Myocyte (in vitro differentiated cells): Measurements from ENCODE around the gene SLC38A1. TPM values are rescaled to one million over a fixed set of nuclear protein-coding genes. Genes with fewer than 3 reads are reported as not detected.
A peak's percentile ranks its signal among the peaks of the same experiment; 100 is the strongest.
"Not testable (repeated sequence)": the region's sequence is repeated elsewhere in the genome, so short reads cannot be mapped to it uniquely, and the experiment has no call there.

Source experiments
- DNase-seq: peaks from one replicate; pipeline ENCODE4 v3.0.0-alpha.2; 2012; ENCODE audit warnings: low read depth
- total RNA-seq: library from RNA; depleted of rRNA; stranded (reverse); fragments of >200 nt; gene quantifications from 2 replicates; pipeline ENCODE4 v1.2.3, GENCODE V29; 2014

The SLC38A1 gene
- total RNA-seq, 1 donor from 2014 or later: 132 TPM

DNA sequence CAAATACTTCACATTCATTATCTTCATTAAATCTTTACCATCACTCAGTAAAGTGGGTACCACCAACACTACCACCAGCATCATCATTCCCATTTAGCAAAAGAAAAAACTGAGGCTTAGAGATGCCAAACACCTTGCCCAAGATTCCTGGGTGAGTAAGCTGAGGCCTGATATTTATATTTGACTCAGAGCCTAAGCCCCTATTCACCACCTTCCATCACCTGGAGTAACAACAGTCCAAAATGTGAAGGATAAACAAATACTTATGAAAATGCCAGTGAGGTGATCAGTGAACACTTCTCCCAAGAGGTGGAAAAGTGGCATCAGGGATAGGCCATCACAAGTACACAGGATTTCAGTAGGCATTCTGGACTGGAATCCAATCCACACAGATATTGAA, 3.7 kb downstream of the SLC38A1 start:
- DNase-seq: no peak

DNA sequence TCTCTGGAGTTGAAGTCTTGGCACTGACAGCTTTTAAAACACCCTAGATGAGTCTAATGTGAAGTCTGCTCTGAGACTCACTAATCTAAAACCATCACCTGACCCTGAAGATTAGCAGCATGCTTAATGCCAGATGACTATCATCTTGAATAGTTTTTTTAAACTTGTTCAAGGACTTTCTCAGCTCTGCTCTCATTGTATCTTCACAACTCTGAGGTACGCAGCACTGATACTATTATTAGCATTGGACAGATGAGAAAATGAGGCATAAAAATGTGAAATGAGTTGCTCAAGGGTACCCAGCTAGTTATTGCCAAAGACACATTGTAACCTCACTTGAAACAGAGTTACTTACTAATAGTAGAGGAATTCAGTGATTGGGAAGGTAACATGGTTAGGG, 4.8 kb downstream of the SLC38A1 start:
- peak; percentile 19 for DNase-seq

DNA sequence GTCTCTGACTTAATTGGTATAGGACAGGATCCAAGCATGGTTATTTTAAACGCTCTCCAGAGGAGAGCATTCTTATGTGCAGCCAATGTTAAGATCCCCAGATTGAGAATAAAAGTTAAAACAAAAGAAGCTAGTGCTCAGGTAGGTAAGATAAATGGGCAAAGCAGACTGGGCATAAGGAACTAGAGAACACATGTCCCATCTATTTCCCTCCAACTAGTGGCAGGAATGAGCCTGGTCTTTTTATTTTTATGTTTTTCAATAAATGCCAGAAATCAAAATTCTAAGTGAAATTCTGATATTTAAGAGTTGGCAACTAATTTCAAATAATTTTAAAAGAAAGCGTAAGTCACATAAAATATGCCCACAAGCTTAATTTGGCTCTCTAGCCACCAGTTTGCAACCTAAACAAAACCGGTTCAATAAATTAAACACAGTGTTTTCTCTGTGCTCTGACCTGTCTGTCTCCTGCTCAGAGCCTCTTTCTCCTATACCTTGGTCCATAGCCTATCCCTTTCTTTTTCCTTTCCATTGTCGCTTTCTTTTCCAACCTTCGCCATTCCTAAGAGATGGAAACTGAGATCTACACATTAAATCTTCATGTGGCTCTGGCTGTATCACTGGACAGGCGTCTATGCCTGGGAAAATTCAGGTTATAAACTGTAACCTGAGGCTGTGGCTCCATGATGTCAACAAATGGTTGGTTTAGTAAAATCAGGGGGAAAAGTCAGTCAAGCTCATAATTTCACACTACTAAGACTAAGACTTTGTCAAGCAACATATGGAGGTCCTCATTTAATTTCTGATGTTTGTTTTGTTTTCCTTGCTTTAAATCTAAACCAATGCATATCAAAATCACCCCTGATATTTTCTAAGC, 5.5 kb downstream of the SLC38A1 start:
- no peak for DNase-seq

DNA sequence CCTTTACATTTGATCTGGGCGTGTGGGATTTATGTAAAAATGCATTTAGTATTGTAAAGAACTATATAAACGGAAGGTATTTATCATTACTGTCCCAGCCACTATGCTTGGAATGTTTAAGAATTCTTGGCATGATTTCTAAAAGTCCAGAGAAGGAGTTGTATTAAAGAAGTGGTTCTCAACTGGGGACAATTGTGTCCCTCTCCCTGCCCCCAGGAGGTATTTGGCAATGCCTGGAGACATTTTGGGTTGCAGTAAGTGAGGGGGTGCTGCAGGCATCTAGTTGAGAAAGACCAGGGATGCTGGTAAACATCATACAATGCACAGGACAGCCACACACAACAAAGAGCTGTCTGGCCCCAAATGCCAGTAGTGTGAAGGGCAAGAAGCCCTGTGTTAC, 7.2 kb downstream of the SLC38A1 start:
- no peak for DNase-seq

DNA sequence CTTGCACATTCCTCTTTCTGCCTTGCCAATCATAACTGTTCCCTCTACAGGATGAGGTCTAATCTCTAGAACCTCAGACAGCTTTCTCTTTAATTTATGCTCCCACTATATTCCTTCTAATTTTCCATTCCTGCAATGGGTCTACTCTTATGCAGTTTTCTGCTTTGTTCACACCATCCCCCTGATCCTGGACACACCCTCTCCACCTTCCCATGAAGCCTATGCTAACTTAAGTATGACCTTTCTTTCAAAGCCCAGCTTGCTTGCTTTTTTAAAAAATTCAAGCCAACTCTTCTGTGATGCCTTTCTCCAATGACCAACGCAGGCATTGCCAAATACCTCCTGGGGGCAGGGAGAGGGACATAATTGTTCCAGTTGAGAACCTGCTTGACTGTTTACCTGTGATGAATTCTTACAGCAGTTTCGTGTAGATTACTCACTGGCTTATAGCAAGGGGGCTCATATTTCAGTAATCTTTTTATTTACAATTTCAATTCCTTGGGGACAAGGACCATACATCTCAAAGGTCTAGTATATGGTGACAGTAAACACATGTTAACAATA, 7.8 kb downstream of the SLC38A1 start:
- no peak for DNase-seq

DNA sequence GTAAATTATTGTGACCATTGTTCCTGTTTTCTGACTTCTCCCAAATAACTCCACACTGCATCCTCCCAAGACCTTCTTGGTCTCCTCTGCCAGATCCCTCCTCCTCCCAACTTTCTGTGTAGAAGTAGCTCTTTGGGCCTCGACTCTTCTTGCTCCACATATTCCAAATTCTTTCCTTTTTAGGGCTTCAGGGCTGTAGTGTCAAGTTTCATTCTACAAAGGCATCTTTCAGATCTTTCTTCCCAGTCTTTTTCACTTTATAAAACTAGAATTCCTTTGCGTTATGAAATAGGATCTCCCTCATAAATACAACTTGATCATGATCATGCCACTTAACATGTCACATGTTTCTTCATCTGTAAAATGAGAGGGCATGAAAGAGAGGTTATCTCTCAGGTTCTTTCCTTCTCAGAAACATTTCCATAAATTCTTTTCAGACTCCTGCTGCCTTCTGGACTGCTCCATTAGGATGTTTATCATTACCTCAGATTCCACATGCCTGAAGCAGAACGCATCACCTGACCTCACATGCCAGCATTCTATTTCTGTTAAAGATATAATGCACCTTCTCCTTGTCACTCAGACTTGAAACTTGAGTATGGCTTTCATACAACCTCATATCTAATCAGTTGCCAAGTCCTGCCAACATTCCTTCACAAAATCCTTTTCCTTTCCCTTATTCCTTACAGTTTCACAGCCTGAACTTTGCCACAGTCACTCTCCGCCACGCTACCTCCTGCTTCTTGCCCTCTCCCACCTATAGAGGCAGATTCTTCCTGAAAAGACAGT, 8.5 kb downstream of the SLC38A1 start:
- DNase-seq: peak; percentile 49

DNA sequence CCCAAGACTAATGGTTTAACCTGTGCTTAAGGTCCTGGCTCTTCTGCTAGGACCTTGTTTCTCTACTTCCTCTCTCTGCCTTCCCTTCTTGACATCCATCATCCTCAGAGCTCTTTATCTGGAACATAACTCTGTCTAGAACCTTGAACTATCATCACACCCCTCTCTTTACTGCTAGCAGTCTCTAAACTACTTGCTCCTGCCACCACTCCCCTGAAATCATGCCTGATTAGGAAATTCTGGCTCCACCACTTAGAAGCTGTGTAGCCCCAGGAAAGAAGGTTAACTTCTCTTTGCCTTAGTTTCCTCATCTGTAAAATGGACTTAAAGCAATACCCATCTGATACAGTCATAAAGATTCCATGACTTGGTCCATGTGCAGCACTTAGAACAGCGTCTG, 9.1 kb downstream of the SLC38A1 start:
- DNase-seq: no peak

DNA sequence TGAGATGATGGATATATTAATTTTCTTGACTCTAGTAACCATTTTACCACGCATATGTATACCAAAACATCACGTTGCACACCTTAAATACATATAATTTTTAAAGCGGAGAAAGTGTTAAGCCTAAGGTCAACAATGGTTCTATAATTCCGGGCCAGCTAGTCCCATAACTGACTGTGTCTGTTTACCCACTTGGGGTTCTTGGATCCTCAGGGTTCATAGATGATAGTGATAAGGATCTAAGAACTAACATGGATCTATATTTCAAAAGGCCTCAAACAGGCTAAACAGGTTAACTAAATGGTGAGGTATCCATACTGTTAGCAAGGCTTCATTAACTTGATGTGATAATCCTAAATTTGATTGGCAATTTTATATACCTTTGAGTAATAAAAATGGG, 9.8 kb downstream of the SLC38A1 start:
- DNase-seq: no peak

DNA sequence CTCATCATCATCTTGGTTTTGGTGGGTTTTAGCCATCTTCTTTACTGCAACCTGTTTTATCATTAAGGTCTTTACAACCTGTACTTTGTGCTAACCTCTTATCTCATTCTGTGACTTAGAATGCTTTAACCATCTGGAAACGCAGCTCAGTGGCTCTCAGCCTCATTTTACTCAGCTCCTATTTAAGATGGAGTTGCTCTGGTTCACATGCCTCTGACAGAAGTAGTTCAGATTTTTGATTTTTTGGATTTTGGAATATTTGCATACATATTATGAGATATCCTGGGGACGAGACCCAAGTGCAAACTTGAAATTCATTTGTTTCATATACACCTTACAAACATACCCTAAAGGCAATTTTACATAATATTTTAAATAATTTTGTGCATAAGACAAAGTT, 10.7 kb downstream of the SLC38A1 start:
- DNase-seq: no peak

DNA sequence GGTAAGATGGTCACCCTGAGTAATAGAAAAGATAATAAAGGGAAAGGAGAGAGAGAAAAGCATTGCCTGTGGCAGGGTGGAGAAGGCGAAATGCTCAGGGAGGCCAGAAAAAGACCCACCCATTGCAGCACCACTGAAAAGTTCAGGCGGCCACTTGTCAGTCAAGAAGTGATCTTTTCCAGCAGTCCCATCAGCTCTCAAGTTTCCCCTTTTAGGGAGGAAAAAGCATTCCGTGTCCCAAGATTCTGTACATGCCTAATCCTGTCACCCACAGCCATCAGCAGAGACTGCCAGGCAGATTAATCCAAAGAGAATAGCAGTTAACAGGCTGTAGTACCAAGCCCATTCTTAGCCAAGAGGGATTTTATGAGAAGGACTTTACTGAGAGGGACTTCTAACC, 11.9 kb downstream of the SLC38A1 start:
- DNase-seq: no peak

DNA sequence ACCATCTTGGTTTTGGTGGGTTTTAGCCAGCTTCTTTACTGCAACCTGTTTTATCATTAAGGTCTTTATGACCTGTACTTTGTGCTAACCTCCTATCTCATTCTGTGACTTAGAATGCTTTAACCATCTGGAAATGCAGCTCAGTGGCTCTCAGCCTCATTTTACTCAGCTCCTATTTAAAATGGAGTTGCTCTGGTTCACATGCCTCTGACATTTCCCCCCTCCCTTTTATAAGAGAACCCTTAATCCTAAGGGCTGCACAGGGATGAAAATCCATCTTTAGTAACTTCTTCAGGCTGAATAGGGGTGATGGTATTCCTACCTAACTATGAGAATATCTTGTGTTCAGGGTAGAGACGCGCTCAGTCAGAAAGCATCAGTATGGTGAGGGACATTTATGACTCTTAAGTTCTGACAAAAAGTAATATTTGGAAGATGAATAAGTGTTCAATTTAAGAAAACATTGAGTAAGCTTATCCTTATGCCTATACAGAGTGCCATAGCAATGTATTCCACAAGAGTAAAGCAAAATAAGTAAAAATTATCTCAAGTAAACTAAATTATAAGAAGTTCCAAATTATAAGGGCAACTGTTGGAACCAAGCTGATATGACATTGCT, 15.2 kb downstream of the SLC38A1 start:
- DNase-seq: no peak

DNA sequence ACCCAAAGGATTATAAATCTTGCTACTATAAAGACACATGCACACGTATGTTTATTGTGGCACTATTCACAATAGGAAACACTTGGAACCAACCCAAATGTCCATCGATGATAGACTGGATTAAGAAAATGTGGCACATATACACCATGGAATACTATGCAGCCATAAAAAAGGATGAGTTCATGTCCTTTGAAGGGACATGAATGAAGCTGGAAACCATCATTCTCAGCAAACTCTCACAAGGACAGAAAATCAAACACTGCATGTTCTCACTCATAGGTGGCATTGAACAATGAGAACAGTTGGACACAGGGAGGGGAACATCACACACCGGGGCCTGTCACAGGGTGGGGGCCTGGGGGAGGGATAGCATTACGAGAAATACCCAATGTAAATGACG, 16.8 kb downstream of the SLC38A1 start:
- DNase-seq: not testable (repeated sequence)

DNA sequence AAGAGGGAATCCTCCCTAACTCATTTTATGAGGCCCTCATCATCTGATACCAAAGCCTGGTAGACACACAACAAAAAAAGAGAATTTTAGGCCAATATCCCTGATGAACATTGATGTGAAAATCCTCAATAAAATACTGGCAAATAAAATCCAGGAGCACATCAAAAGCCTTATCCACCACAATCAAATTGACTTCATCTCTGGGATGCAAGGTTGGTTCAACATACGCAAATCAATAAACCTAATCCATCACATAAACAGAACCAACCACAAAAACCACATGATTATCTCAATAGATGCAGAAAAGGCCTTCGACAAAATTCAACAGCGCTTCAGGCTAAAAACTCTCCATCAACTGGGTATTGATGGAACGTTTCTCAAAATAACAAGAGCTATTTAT, 18.9 kb downstream of the SLC38A1 start:
- not testable (repeated sequence) for DNase-seq

DNA sequence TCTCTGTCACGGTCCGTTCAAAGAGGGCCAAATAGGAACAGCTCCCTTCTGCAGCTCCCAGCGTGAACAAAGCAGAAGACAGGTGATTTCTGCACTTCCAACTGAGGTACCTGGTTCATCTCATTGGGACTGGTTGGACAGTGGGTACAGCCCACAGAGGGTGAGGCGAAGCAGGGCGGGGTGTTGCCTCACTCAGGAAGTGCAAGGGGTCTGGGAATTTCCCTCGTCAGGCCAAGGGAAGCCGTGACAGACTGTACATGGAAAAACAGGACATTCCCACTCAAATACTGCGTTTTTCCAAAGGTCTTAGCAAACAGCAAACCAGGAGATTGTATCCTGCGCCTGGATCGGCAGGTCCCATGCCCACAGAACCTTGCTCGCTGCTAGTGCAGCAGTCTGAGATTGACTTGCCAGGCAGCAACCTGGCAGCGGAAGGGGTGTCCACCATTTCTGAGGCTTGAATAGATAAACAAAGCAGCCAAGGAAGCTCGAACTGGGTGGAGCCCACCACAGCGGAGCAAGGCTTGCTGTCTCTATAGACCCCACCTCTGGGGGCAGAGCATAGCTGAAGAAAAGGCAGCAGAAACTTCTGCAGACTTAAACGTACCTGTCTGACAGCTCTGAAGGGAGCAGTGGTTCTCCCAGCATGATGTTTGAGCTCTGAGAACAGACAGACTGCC, 22.7 kb downstream of the SLC38A1 start:
- DNase-seq: no peak

DNA sequence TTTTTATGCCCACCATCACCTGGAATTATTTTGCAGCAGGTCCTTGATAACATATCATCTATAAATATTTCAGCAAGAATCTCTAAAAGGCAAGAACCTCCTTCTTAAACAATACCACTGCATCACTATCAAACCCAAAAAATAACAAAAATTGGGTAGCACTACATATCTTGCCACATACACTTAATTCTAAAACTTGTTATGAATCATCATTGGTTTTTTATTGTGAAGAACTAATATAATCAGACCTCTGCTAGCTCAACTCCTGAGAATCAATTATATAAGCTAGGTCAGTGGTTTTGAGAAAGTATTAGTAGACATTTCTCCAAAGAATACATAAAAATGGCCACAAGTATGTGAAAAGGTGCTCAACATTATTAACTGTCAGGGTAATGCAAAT, 23.8 kb downstream of the SLC38A1 start:
- DNase-seq: no peak

DNA sequence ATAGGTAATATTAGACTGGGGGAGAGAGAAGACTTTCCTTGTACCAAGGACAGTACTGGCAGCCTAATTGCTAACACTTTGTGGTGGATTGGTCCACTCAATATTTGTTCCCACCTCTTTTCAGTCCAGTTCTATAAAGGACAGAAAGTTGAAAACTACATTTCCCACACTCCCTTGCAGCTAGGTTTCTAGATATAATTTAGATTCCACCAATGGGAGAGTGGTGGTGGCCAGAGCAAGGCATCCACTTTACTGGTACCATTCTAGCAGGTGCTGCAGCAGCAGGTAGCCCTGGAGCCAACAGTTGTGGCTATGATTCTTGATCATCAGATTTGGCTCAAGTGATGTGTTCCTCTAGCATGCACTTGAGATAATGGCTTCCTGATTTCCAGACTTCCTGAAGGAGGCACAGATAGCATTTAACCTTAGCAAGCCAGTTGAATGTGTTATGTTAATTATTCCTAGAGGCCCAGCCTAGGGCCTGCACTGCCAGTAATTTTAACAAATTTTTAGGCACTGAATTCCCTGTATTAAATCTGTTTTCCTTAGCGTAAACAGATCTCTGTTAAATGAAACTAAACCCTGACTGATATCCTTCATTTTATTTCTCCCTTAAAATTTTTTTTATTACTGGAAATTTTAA, 24.4 kb downstream of the SLC38A1 start:
- no peak for DNase-seq

DNA sequence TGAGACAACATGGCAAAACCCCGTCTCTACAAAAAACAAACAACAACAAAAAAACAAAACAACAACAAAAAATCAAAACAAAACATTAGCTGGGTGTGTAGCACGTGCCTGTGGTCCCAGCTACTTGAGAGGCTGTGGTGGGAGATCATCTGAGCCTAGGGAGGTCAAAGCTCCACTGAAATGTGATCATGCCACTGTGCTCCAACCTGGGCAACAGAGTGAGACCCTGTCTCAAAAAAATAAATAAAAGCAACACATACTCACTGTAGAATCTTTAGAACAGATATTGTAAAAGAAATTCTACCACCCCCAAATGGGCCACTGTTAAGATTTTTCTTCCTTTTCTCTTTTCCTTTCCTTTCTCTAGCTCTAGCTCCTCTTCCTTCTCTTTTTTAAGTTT, 26.3 kb downstream of the SLC38A1 start:
- no peak for DNase-seq

DNA sequence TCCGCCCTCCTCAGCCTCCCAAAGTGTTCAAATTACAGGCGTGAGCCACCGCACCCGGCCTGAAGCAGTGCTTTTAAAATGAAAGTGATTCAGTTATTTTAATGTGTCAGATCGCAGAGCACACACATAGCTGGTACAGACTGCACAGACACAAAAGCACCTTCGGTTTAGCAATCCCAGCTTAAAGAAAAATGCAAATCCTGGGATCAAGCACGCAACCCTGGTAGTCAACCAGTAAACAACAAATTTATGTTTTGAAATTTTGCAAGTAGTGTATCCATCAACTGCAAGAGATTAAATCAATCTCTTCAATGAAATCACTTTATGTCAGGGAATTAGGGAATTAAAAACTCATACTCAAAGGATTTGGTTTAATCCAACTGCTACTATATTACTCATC, 28.4 kb downstream of the SLC38A1 start:
- DNase-seq: no peak

DNA sequence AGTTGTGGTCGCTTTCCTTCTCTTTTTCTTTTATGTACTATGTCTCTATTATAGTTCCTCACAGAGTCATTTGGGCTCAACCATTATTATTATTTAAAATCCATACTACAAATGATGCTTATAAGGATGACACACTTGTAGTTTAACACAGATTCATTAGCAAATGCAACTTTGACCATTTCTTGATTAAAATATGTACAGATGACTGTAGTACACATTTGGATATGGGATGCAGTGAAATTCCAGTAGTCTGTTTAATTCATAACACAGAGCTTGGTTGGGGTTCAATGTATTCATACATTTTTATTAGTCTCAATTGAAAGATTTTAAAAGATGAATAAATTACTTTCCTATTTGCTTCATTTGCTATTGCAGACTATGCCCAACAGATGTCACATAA, 30.0 kb downstream of the SLC38A1 start:
- DNase-seq: no peak

DNA sequence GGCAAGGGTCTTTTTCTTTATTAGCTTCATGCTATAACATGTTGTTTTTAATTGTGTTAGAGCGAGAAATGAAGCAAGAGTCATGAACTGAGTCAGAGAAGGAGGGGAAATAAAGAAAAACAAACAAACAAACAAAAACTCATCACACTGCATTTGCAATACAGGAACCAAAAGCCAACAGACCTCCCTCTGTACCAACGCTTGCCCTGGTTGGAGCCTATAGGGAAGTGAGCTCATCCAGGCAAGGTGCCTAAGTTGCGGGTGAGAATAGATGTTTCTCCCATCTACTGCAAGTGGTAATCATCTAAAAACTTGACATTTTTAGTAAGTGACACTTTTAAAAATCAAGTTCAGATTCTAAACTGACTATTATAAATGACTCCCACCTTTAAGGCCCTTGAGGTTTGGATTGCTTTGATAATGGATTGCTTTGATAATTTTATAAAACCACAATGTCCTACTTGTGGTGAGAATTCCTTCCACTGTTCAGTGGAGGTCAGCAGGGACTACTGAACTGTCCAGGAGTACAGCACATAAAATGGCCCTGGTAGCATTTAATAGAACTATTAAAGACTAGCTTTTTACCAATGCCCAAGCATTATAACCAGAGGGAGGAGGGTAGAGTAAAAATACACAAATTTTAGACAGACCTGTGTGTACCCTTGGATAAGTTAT, 31.3 kb downstream of the SLC38A1 start:
- no peak for DNase-seq
